HepG2 (cell line): ENCODE results near the gene PCSK6. TPM values are rescaled to one million over a fixed set of nuclear protein-coding genes. Genes with fewer than 3 reads are reported as not detected.

Experiments used
- CEBPG ChIP-seq: IDR thresholded peaks from 2 replicates; pipeline ENCODE4 v1.6.1; 2016
- MNT ChIP-seq: fragments of 450-650 bp; IDR thresholded peaks from 2 replicates; pipeline ENCODE4 v1.6.1; 2016
- RBFOX2 ChIP-seq: fragments of 200-400 bp; formaldehyde crosslinking; IDR thresholded peaks from 2 replicates; pipeline ENCODE4 v1.6.1; 2017; ENCODE audit warnings: low read depth, mild to moderate bottlenecking, low read length
- ZBTB7B ChIP-seq: sonication (generic); formaldehyde crosslinking; IDR thresholded peaks from 2 replicates; pipeline ENCODE4 v1.4.0; 2020; ENCODE audit warnings: missing genetic modification reagents
- ZNF160 ChIP-seq: sonication (generic); formaldehyde crosslinking; IDR thresholded peaks from 2 replicates; pipeline ENCODE4 v1.8.0; 2022; ENCODE audit warnings: mild to moderate bottlenecking, inconsistent platforms, missing genetic modification reagents
- ZNF431 ChIP-seq: sonication (generic); formaldehyde crosslinking; IDR thresholded peaks from 2 replicates; pipeline ENCODE4 v1.9.0; 2022; ENCODE audit warnings: missing genetic modification reagents, low read depth, mild to moderate bottlenecking, borderline replicate concordance
- ZNF546 ChIP-seq: sonication (generic); formaldehyde crosslinking; conservative IDR thresholded peaks from 2 replicates; pipeline ENCODE4 v1.8.1; 2023; ENCODE audit warnings: mild to moderate bottlenecking, missing genetic modification reagents
- ZNF724P ChIP-seq: sonication (generic); formaldehyde crosslinking; IDR thresholded peaks from 2 replicates; pipeline ENCODE4 v1.8.0; 2022; ENCODE audit warnings: missing genetic modification reagents, borderline replicate concordance
- ZNF784 ChIP-seq: sonication (generic); formaldehyde crosslinking; IDR thresholded peaks from 2 replicates; pipeline ENCODE4 v1.5.1; 2020; ENCODE audit warnings: missing genetic modification reagents, mild to moderate bottlenecking, borderline replicate concordance
- ZNF83 ChIP-seq: sonication (generic); formaldehyde crosslinking; IDR thresholded peaks from 2 replicates; pipeline ENCODE4 v1.4.0; 2020; ENCODE audit warnings: missing genetic modification reagents, mild to moderate bottlenecking, borderline replicate concordance
- ZSCAN5A ChIP-seq: sonication (generic); formaldehyde crosslinking; IDR thresholded peaks from 2 replicates; pipeline ENCODE4 v1.8.0; 2022; ENCODE audit warnings: mild to moderate bottlenecking, missing genetic modification reagents, borderline replicate concordance
- polyA plus RNA-seq, 8 experiments: library from polyadenylated mRNA; depleted of rRNA in 3 of 8; stranded (reverse) in 7 of 8; unstranded in 1 of 8; fragments of >200 nt; fragmentation: Illumina TruSeq in 4 of 8; extraction: Trizol in 4 of 8; gene quantifications; 2 replicates each; pipeline versions ENCODE4 v1.2.1 to v1.2.3, GENCODE V29; 2011 to 2016; ENCODE audit warnings: low read depth in 4 of 8, missing spikeins in 1 of 8, mixed read lengths in 1 of 8; ENCODE audit not compliant: insufficient read depth in 1 of 8
- total RNA-seq, 5 experiments: library from RNA; depleted of rRNA; stranded (reverse); fragments of >200 nt; fragmentation: Illumina TruSeq; extraction: Trizol; gene quantifications; 2 replicates each; pipeline ENCODE4 v1.2.3, GENCODE V29; 2016; ENCODE audit warnings: low read depth in 1 of 5
- TF ChIP-seq, protein P1 (sequence below): sonication (generic); formaldehyde crosslinking; IDR thresholded peaks from 2 replicates; pipeline ENCODE4 v1.9.0; 2022; ENCODE audit warnings: missing genetic modification reagents, mild to moderate bottlenecking, borderline replicate concordance
- TF ChIP-seq, protein P2 (sequence below), 2 experiments: sonication (generic) in 1 of 2; formaldehyde crosslinking in 1 of 2; IDR thresholded peaks; 2 replicates each; pipeline versions ENCODE4 v1.4.0 to v1.6.1; 2016 to 2020; ENCODE audit warnings: borderline replicate concordance in 1 of 2, low read depth in 1 of 2, mild to moderate bottlenecking in 1 of 2, missing genetic modification reagents in 1 of 2
- TF ChIP-seq, protein P3 (sequence below): sonication (generic); formaldehyde crosslinking; IDR thresholded peaks from 2 replicates; pipeline ENCODE4 v1.9.0; 2021; ENCODE audit warnings: missing genetic modification reagents, borderline replicate concordance

The PCSK6 gene
- total and polyA plus RNA-seq, 2 of the 13 experiments (the other 11 are each of a cell fraction or from before 2014, with no cell fraction given), result 56.5 to 155 TPM

GRCh38 chr15:101528108-101528916, 38.8 kb upstream of the PCSK6 start (continued):
- TF ChIP-seq, protein P1, sequence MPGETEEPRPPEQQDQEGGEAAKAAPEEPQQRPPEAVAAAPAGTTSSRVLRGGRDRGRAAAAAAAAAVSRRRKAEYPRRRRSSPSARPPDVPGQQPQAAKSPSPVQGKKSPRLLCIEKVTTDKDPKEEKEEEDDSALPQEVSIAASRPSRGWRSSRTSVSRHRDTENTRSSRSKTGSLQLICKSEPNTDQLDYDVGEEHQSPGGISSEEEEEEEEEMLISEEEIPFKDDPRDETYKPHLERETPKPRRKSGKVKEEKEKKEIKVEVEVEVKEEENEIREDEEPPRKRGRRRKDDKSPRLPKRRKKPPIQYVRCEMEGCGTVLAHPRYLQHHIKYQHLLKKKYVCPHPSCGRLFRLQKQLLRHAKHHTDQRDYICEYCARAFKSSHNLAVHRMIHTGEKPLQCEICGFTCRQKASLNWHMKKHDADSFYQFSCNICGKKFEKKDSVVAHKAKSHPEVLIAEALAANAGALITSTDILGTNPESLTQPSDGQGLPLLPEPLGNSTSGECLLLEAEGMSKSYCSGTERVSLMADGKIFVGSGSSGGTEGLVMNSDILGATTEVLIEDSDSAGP (CRISPR knock-in tag), result peak; percentile 21; the same call in 1 of the 2 replicates
- TF ChIP-seq CEBPG (CRISPR knock-in tag) (peak; percentile 92), ZBTB7B (peak; percentile 66; the same call in 1 of the 2 replicates), ZNF784 (CRISPR knock-in tag) (peak; percentile 89), ZNF724P (peak; percentile 34; the same call in 1 of the 2 replicates), ZNF546 (CRISPR knock-in tag) (peak; percentile 29; the same call in 1 of the 2 replicates), RBFOX2 (peak; percentile 70), ZNF83 (CRISPR knock-in tag) (no peak), ZNF431 (CRISPR knock-in tag) (no peak; the same call in 1 of the 2 replicates), ZSCAN5A (CRISPR knock-in tag) (peak; percentile 55; the same call in 1 of the 2 replicates), MNT (peak; percentile 45; the same call in 1 of the 2 replicates), ZNF160 (no peak)
- TF ChIP-seq, protein P2, sequence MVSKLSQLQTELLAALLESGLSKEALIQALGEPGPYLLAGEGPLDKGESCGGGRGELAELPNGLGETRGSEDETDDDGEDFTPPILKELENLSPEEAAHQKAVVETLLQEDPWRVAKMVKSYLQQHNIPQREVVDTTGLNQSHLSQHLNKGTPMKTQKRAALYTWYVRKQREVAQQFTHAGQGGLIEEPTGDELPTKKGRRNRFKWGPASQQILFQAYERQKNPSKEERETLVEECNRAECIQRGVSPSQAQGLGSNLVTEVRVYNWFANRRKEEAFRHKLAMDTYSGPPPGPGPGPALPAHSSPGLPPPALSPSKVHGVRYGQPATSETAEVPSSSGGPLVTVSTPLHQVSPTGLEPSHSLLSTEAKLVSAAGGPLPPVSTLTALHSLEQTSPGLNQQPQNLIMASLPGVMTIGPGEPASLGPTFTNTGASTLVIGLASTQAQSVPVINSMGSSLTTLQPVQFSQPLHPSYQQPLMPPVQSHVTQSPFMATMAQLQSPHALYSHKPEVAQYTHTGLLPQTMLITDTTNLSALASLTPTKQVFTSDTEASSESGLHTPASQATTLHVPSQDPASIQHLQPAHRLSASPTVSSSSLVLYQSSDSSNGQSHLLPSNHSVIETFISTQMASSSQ (IDR thresholded peaks at IDR 0.05; ENCODE audit: low read depth), result peak; percentile 99
- TF ChIP-seq, protein P2 (CRISPR knock-in tag; IDR thresholded peaks at IDR 0.05; ENCODE audit: borderline replicate concordance), result peak; percentile 99
- TF ChIP-seq, protein P3, sequence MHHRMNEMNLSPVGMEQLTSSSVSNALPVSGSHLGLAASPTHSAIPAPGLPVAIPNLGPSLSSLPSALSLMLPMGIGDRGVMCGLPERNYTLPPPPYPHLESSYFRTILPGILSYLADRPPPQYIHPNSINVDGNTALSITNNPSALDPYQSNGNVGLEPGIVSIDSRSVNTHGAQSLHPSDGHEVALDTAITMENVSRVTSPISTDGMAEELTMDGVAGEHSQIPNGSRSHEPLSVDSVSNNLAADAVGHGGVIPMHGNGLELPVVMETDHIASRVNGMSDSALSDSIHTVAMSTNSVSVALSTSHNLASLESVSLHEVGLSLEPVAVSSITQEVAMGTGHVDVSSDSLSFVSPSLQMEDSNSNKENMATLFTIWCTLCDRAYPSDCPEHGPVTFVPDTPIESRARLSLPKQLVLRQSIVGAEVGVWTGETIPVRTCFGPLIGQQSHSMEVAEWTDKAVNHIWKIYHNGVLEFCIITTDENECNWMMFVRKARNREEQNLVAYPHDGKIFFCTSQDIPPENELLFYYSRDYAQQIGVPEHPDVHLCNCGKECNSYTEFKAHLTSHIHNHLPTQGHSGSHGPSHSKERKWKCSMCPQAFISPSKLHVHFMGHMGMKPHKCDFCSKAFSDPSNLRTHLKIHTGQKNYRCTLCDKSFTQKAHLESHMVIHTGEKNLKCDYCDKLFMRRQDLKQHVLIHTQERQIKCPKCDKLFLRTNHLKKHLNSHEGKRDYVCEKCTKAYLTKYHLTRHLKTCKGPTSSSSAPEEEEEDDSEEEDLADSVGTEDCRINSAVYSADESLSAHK (CRISPR knock-in tag), result no peak
